Activated CD4-positive, alpha-beta T cell treated with anti-CD3 and anti-CD28 coated beads for 36 hours (primary cell): ENCODE data around the gene MYLK. TPM values are rescaled to one million over a fixed set of nuclear protein-coding genes. Genes with fewer than 3 reads are reported as not detected.
A peak's percentile ranks its signal among the peaks of the same experiment; 100 is the strongest.
"Not testable (repeated sequence)": the region's sequence is repeated elsewhere in the genome, so short reads cannot be mapped to it uniquely, and the experiment has no call there.

ENCODE experiments used
- ATAC-seq: fragments of 200-7000 bp; cut with Tn5 transposase; one replicate; pipeline ENCODE4 v1.10.0; 2021; ENCODE audit warnings: mild to moderate bottlenecking, moderate library complexity
- CTCF ChIA-PET: fragments of 350-600 bp; sonication (Branson Sonifier 250); formaldehyde crosslinking; loops from one replicate; lab custom pipeline; 2021; ENCODE audit warnings: antibody characterized with exemption; lab: Charles Lee
- POLR2A ChIA-PET: fragments of 350-600 bp; sonication (Branson Sonifier 250); formaldehyde crosslinking; loops from one replicate; lab custom pipeline; 2021; ENCODE audit warnings: antibody characterized with exemption, inconsistent platforms; lab: Charles Lee
- DNase-seq: peaks from one replicate; pipeline ENCODE4 v3.0.0-alpha.2; 2020
- H3K27ac Mint-ChIP-seq: one replicate; pipeline ENCODE4 v1.8.0; 2021; ENCODE audit warnings: mixed read lengths
- H3K27me3 Mint-ChIP-seq: one replicate; pipeline ENCODE4 v1.8.0; 2021; ENCODE audit warnings: mixed read lengths
- H3K36me3 Mint-ChIP-seq: one replicate; pipeline ENCODE4 v1.8.0; 2021; ENCODE audit warnings: low read depth, mixed read lengths
- H3K4me1 Mint-ChIP-seq: one replicate; pipeline ENCODE4 v1.8.0; 2021; ENCODE audit warnings: mixed read lengths
- H3K4me3 Mint-ChIP-seq: one replicate; pipeline ENCODE4 v1.8.0; 2021; ENCODE audit warnings: mild to moderate bottlenecking, moderate library complexity, mixed read lengths
- H3K9me3 Mint-ChIP-seq: one replicate; pipeline ENCODE4 v1.8.0; 2021; ENCODE audit warnings: low read depth, mixed read lengths
- intact Hi-C, 2 experiments: fragments of 100-400 bp; cut with DNase I in 1 of 2; cut with micrococcal nuclease in 1 of 2; formaldehyde crosslinking; loops; one replicate each; pipeline versions ENCODE4 v1.14.2 to v1.15.1; 2022 to 2024; cut with DNase I, micrococcal nuclease
- total RNA-seq, 2 experiments: library from RNA; stranded (reverse); gene quantifications; one replicate each; pipeline ENCODE4 v1.2.3, GENCODE V29; 2021

Gene MYLK
- total RNA-seq, 2 experiments from 2014 or later = 0.07 TPM; not detected in 1

GRCh38 chr3:123732447-123732846, 151.7 kb downstream of the MYLK start:
- CTCF ChIA-PET = interaction anchor here (0.5 to 2.0 kb wide), 3 partner anchors 8 to 461 kb away, joined by 3 to 8 read pairs (median 3); no protein-coding TSS in a partner anchor
- ATAC-seq (peak; percentile 71), DNase-seq (peak; percentile 25)
- no peaks in the 10 kb centered on the region for H3K36me3 Mint-ChIP-seq
- peaks cover 11% of the 10 kb centered on the region for H3K27me3 Mint-ChIP-seq
- H3K27ac Mint-ChIP-seq = no peak overlapping the region
- H3K9me3 Mint-ChIP-seq = no peaks in the 10 kb centered on the region
- H3K4me1 Mint-ChIP-seq = no peaks in the 10 kb centered on the region
- intact Hi-C loops = no loop called here
- POLR2A ChIA-PET = no interaction called here
- H3K4me3 Mint-ChIP-seq = no peak overlapping the region

- no peak overlapping the region for H3K27ac Mint-ChIP-seq
- no peak for ATAC-seq
- ChIA-PET POLR2A (no interaction called here), CTCF (interaction anchor here (1.3 kb wide), 1 partner anchor 75 kb away, joined by 3 read pairs; no protein-coding TSS in a partner anchor)
- H3K4me3 Mint-ChIP-seq = no peak overlapping the region
- H3K9me3 Mint-ChIP-seq = no peaks in the 10 kb centered on the region
- DNase-seq = no peak
- intact Hi-C loops = no loop called here
- H3K4me1 Mint-ChIP-seq = no peaks in the 10 kb centered on the region
- peaks cover 9% of the 10 kb centered on the region for H3K27me3 Mint-ChIP-seq
- no peaks in the 10 kb centered on the region for H3K36me3 Mint-ChIP-seq
Measured at GRCh38 chr3:123730829-123731228, 153.3 kb downstream of the MYLK start.

- H3K36me3 Mint-ChIP-seq = no peaks in the 10 kb centered on the region
- CTCF ChIA-PET = interaction anchor here (0.6 to 2.1 kb wide), 3 partner anchors 12 to 87 kb away, joined by 3 to 7 read pairs (median 5); no protein-coding TSS in a partner anchor
- POLR2A ChIA-PET = no interaction called here
- H3K27ac Mint-ChIP-seq = no peak overlapping the region
- intact Hi-C loops = no loop called here
- ATAC-seq = no peak
- no peaks in the 10 kb centered on the region for H3K4me1 Mint-ChIP-seq
- H3K27me3 Mint-ChIP-seq = peaks cover 7% of the 10 kb centered on the region
- no peak overlapping the region for H3K4me3 Mint-ChIP-seq
- H3K9me3 Mint-ChIP-seq = no peaks in the 10 kb centered on the region
- DNase-seq = no peak
Measured at GRCh38 chr3:123728991-123729390, 155.1 kb downstream of the MYLK start.

GRCh38 chr3:123728014-123728413, 156.1 kb downstream of the MYLK start:
- Mint-ChIP-seq H3K9me3 (no peaks in the 10 kb centered on the region), H3K27ac (no peak overlapping the region), H3K4me1 (no peaks in the 10 kb centered on the region), H3K36me3 (no peaks in the 10 kb centered on the region), H3K27me3 (peaks cover 7% of the 10 kb centered on the region), H3K4me3 (no peak overlapping the region)
- CTCF ChIA-PET = interaction anchor here (1.1 to 2.1 kb wide), 4 partner anchors 9 to 169 kb away, joined by 3 to 7 read pairs (median 4); no protein-coding TSS in a partner anchor
- DNase-seq (no peak), ATAC-seq (no peak)
- POLR2A ChIA-PET = no interaction called here
- intact Hi-C loops = no loop called here

GRCh38 chr3:123725652-123726400, 158.3 kb downstream of the MYLK start:
- Mint-ChIP-seq H3K4me3 (no peak overlapping the region), H3K4me1 (no peaks in the 10 kb centered on the region), H3K27me3 (peaks cover 7% of the 10 kb centered on the region), H3K9me3 (no peaks in the 10 kb centered on the region), H3K27ac (no peak overlapping the region), H3K36me3 (no peaks in the 10 kb centered on the region)
- POLR2A ChIA-PET = no interaction called here
- intact Hi-C loops = no loop called here
- CTCF ChIA-PET = interaction anchor here (0.7 to 1.8 kb wide), 2 partner anchors 84 to 134 kb away, joined by 3 to 5 read pairs; no protein-coding TSS in a partner anchor
- ATAC-seq (no peak), DNase-seq (no peak)

- H3K36me3 Mint-ChIP-seq = no peaks in the 10 kb centered on the region
- no peak for DNase-seq
- intact Hi-C loops = no loop called here
Measured at GRCh38 chr3:123724306-123724705, 159.8 kb downstream of the MYLK start.

GRCh38 chr3:123723522-123724168, 160.5 kb downstream of the MYLK start:
- ATAC-seq = peak; percentile 82
- intact Hi-C loops = loop anchor here (1.0 to 2.0 kb wide), 3 partner anchors 71 to 81 kb away; no protein-coding TSS in a partner anchor
- H3K9me3 Mint-ChIP-seq = no peaks in the 10 kb centered on the region

More at GRCh38 chr3:123724306-123724705, 159.8 kb downstream of the MYLK start:
- POLR2A ChIA-PET = no interaction called here
- CTCF ChIA-PET = interaction anchor here (0.5 to 3.8 kb wide), 22 partner anchors 9 to 96 kb away, joined by 3 to 30 read pairs (median 4); no protein-coding TSS in a partner anchor
- Mint-ChIP-seq H3K27ac (no peak overlapping the region), H3K27me3 (peaks cover 7% of the 10 kb centered on the region), H3K9me3 (no peaks in the 10 kb centered on the region), H3K4me3 (no peak overlapping the region), H3K4me1 (no peaks in the 10 kb centered on the region)
- ATAC-seq = no peak

GRCh38 chr3:123723070-123723469, 161.1 kb downstream of the MYLK start:
- H3K27ac Mint-ChIP-seq = no peak overlapping the region
- ChIA-PET POLR2A (no interaction called here), CTCF (interaction anchor here (0.6 to 3.8 kb wide), 17 partner anchors 8 to 794 kb away, joined by 3 to 30 read pairs (median 4); partner anchors contain the start of gene HACD2)
- no peaks in the 10 kb centered on the region for H3K9me3 Mint-ChIP-seq
- H3K27me3 Mint-ChIP-seq = peaks cover 5% of the 10 kb centered on the region
- no peaks in the 10 kb centered on the region for H3K4me1 Mint-ChIP-seq
- DNase-seq (no peak), ATAC-seq (no peak)
- H3K4me3 Mint-ChIP-seq = no peak overlapping the region
- intact Hi-C loops = loop anchor here (1.0 to 2.0 kb wide), 3 partner anchors 70 to 81 kb away; no protein-coding TSS in a partner anchor
- H3K36me3 Mint-ChIP-seq = no peaks in the 10 kb centered on the region

More at GRCh38 chr3:123723522-123724168, 160.5 kb downstream of the MYLK start:
- CTCF ChIA-PET = interaction anchor here (0.5 to 3.8 kb wide), 29 partner anchors 8 to 794 kb away, joined by 3 to 30 read pairs (median 4); partner anchors contain the start of gene HACD2
- Mint-ChIP-seq H3K4me1 (no peaks in the 10 kb centered on the region), H3K36me3 (no peaks in the 10 kb centered on the region), H3K4me3 (no peak overlapping the region), H3K27ac (no peak overlapping the region), H3K27me3 (peaks cover 6% of the 10 kb centered on the region)
- DNase-seq = peak; percentile 65
- POLR2A ChIA-PET = no interaction called here

GRCh38 chr3:123722456-123722855, 161.7 kb downstream of the MYLK start:
- no peak overlapping the region for H3K4me3 Mint-ChIP-seq
- ChIA-PET POLR2A (no interaction called here), CTCF (interaction anchor here (0.7 to 3.8 kb wide), 3 partner anchors 81 to 452 kb away, joined by 3 to 29 read pairs (median 3); no protein-coding TSS in a partner anchor)
- no peak overlapping the region for H3K27ac Mint-ChIP-seq
- no peak for DNase-seq
- H3K36me3 Mint-ChIP-seq = no peaks in the 10 kb centered on the region
- no peaks in the 10 kb centered on the region for H3K9me3 Mint-ChIP-seq
- H3K27me3 Mint-ChIP-seq = peaks cover 1% of the 10 kb centered on the region
- intact Hi-C loops = loop anchor here in 1 of 2 experiments (2.0 kb wide), 1 partner anchor 70 kb away; no protein-coding TSS in a partner anchor
- H3K4me1 Mint-ChIP-seq = no peaks in the 10 kb centered on the region
- no peak for ATAC-seq

GRCh38 chr3:123722021-123722420, 162.1 kb downstream of the MYLK start:
- ATAC-seq (no peak), DNase-seq (no peak)
- intact Hi-C loops = loop anchor here in 1 of 2 experiments (2.0 kb wide), 1 partner anchor 69 kb away; no protein-coding TSS in a partner anchor
- no peak overlapping the region for H3K4me3 Mint-ChIP-seq
- H3K36me3 Mint-ChIP-seq = no peaks in the 10 kb centered on the region
- ChIA-PET CTCF (interaction anchor here (0.7 to 3.8 kb wide), 2 partner anchors 80 to 452 kb away, joined by 3 to 29 read pairs; no protein-coding TSS in a partner anchor), POLR2A (no interaction called here)
- H3K27me3 Mint-ChIP-seq = no peaks in the 10 kb centered on the region
- no peaks in the 10 kb centered on the region for H3K4me1 Mint-ChIP-seq
- no peak overlapping the region for H3K27ac Mint-ChIP-seq
- H3K9me3 Mint-ChIP-seq = no peaks in the 10 kb centered on the region

- ATAC-seq, H3K27ac Mint-ChIP-seq, H3K4me3 Mint-ChIP-seq, H3K4me1 Mint-ChIP-seq, H3K36me3 Mint-ChIP-seq, intact Hi-C loops, H3K9me3 Mint-ChIP-seq, POLR2A ChIA-PET, H3K27me3 Mint-ChIP-seq, DNase-seq: not testable (repeated sequence)
- CTCF ChIA-PET = interaction anchor here (0.8 to 3.8 kb wide), 2 partner anchors 68 to 79 kb away, joined by 4 to 29 read pairs; no protein-coding TSS in a partner anchor
Measured at GRCh38 chr3:123721095-123721689, 162.9 kb downstream of the MYLK start.
